GM19463 (cell line): ENCODE results near the gene TANC1.
"Not testable (repeated sequence)": the region's sequence is repeated elsewhere in the genome, so short reads cannot be mapped to it uniquely, and the experiment has no call there.

ENCODE experiments used
- ATAC-seq: cut with Tn5 transposase; IDR thresholded peaks from one replicate; pipeline ENCODE4 v1.9.1; 2021; ENCODE audit warnings: mild to moderate bottlenecking, moderate library complexity; ENCODE audit not compliant: unreplicated experiment

Gene TANC1

GRCh38 chr2:159134979-159135378, 166.5 kb downstream of the TANC1 start:
- no peak for ATAC-seq

GRCh38 chr2:159136391-159136790, 168.0 kb downstream of the TANC1 start:
- no peak for ATAC-seq

GRCh38 chr2:159137511-159138241, 169.2 kb downstream of the TANC1 start:
- no peak for ATAC-seq

GRCh38 chr2:159138642-159139182, 170.3 kb downstream of the TANC1 start:
- ATAC-seq, result no peak

GRCh38 chr2:159139216-159139933, 170.9 kb downstream of the TANC1 start:
- no peak for ATAC-seq

GRCh38 chr2:159140070-159140769, 171.8 kb downstream of the TANC1 start:
- no peak for ATAC-seq

GRCh38 chr2:159140821-159141220, 172.4 kb downstream of the TANC1 start:
- ATAC-seq, result not testable (repeated sequence)

GRCh38 chr2:159144776-159145614, 176.6 kb downstream of the TANC1 start:
- ATAC-seq, result peak; percentile 71

- no peak for ATAC-seq
These were observed 177.4 kb downstream of the TANC1 start for GRCh38 chr2:159145745-159146354.

- no peak for ATAC-seq
These were observed 178.7 kb downstream of the TANC1 start for GRCh38 chr2:159146996-159147666.

GRCh38 chr2:159147690-159148089, 179.2 kb downstream of the TANC1 start:
- no peak for ATAC-seq

- ATAC-seq, result no peak
These were observed 180.5 kb downstream of the TANC1 start for GRCh38 chr2:159148901-159149300.

GRCh38 chr2:159149747-159150146, 181.3 kb downstream of the TANC1 start:
- ATAC-seq, result no peak

- no peak for ATAC-seq
These were observed 181.9 kb downstream of the TANC1 start for GRCh38 chr2:159150280-159150746.

GRCh38 chr2:159151198-159152127, 183.0 kb downstream of the TANC1 start:
- no peak for ATAC-seq

GRCh38 chr2:159152128-159152778, 183.8 kb downstream of the TANC1 start:
- ATAC-seq, result no peak

- no peak for ATAC-seq
These were observed 184.6 kb downstream of the TANC1 start for GRCh38 chr2:159153063-159153462.

GRCh38 chr2:159153463-159153862, 185.0 kb downstream of the TANC1 start:
- ATAC-seq, result no peak
